NCI-H1092 treated with DMSO at 0.1 percent for 48 hours (cell line): ENCODE measurements around the gene TMEM59.
"Not testable (repeated sequence)": the region's sequence is repeated elsewhere in the genome, so short reads cannot be mapped to it uniquely, and the experiment has no call there.

Experiments
- DNase-seq: peaks from one replicate; lab custom pipeline; 2025; lab: John Stamatoyannopoulos, UW

TMEM59 gene, protein sequence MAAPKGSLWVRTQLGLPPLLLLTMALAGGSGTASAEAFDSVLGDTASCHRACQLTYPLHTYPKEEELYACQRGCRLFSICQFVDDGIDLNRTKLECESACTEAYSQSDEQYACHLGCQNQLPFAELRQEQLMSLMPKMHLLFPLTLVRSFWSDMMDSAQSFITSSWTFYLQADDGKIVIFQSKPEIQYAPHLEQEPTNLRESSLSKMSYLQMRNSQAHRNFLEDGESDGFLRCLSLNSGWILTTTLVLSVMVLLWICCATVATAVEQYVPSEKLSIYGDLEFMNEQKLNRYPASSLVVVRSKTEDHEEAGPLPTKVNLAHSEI

DNA sequence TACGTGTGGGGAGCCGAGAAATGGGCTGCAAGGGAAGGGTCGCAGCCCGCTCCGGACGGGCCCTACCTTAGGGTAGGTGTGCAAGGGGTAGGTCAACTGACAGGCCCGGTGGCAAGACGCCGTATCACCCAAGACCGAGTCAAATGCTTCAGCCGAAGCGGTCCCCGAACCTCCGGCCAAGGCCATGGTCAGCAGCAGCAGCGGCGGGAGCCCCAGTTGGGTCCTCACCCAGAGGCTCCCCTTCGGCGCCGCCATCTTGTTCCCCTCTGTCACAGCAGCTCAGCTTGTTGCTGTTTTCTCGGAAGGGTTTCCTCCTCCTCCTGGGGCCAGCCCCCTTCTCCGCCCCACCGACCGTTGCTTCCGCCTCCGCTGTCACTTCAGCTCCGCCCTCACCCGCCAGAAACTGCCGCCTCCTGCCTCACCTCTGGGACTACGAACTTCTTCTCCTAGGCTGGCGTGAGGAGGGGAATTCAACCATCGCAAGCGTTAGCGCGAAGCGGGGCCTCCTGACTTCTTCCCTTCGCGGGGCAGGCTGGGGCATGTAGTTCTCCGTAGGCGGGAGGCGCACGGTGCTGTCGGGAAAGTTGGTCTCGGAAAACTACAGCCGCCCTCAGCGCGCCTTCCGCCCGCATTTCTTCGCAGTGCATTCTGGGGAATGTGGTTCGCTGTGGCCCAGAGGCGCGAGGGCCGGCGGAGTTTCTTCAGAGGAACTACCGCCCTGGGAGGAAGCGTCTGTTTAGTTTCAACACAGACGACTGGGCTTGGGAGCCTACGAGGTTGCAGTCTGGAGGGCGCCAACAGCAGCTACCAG lies at the start of gene TMEM59, which contains the start of gene TCEANC2:
TMEM59 (minus strand) TSS at position 271 of the 811 bp plus-strand sequence; CDS start at position 255, 16 bp downstream.
TCEANC2 (plus strand) TSS at position 675 of the 811 bp plus-strand sequence. CDS start 815 bp downstream, outside the sequence.
- peak; percentile 96 for DNase-seq

DNA sequence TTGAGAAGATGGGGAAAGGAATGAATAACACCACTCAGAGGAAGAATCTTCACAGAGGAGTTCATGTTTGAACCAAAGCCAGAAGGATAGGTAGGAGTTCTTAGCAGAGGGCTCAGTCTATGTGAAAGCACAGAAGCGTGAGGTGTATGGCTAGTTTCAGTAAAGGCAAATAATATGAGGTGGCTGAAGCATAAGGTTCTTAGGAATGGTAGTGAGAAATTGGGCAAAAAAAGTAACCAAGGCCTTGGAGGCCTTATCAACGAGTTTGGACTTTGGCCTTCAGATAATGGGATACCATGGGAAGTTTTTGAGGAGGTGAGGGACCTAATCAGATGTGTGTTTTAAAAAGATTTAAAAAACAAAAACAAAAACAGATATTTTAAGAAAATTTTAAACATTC lies 47.5 kb upstream of the TMEM59 start:
- no peak for DNase-seq

DNA sequence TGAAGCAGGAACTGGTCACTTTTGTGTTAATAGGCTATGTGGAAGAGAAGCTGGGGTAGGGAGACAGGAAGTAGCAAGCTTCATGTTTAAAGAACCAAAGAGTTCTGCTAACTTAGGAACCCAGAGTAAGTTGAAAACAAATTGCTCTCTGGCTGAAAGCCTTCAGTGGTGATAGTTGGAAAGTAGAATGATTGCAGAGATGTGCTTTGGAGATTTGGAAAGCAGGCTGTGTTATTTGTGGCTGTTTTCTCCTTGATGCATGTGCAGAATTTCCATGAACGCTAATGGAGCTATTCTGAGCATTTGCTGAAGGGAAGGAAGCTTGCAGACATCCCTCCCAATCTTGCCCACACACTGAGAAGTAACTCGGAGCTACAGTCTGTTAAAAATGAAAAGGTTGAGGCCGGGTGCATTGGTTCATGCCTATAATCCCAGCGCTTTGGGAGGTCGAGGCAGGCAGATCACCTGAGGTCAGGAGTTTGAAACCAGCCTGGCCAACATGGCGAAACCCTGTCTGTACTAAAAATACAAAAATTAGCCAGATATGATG lies 46.1 kb upstream of the TMEM59 start:
- no peak for DNase-seq

DNA sequence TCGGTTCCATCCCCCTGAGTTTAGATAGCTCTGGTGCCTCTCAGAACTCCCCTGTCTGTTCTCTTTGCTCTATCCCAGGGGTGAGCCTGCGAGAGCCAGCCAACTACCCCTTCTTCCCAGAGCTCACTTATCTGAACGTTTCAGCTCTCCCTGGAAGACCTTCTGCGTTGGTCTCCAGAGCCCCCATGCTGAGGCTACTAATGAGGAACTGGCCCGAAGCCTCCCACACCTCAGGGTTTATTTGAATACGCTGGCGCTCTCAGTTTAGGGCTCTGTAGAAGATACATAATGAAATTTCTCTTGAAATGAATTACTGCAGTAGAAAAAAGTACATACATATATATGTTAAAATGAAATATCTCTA lies 43.9 kb upstream of the TMEM59 start:
- no peak for DNase-seq

DNA sequence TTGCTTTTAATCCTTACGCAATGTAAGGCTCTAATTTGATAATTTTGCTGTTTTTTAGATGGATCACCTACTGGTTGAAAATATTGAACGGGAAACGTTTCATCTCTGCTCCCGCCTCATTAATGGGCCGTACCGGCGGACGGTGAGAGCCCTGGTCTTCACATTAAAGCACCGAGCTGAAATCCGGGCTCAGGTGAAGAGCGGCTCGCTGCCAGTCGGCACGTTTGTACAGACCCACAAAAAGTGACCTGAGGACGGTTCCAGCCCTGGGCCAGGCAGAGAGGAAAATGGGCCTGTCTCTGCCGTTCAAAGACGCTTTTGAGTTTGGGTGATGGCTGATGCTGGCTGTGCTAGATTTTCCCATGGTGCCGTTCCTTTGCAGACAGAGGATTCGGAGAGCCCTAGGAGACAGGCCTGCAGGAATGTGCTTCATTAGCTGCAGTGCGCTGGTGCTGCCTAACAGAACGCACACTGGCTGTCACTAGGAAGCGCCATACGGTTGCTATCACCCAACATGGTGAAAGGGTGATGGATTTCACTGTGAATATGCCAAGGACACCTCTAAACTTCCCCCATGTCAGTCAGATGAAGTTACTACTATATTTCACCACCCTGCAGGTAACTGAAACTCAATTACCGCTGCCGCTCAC lies 43.3 kb upstream of the TMEM59 start:
- DNase-seq: no peak

DNA sequence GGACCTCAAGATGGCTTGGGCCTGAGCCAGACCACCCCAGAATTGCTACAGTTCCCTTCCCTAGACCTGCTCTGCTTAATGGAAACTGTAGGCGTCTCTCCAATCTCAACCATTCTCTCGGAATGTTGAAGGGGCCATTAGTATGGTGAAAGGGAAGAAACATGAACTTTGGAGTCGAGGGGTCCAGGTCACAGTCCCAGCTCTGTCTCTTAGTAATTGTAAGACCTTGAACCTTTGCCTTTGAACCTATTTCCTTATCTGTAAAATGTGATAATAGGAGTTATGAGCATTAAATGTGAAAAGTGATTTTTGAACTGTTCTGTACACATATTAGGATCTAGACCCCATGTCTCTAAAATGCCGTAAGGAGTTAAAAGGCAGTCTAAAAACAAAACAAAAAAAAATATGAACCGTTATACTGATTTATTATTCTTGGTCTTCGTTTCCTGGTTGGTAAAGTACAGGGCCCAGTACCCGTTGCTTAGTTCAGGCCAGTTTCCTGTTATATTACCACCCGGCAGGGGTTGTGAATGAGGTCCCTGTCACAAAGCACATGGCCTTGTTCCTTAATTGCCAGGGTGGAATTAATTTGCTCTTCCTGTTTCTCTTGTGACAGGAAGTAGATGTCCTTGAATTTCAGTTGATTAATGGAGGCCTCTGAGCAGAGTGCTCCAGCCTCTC lies 42.7 kb upstream of the TMEM59 start:
- no peak for DNase-seq

DNA sequence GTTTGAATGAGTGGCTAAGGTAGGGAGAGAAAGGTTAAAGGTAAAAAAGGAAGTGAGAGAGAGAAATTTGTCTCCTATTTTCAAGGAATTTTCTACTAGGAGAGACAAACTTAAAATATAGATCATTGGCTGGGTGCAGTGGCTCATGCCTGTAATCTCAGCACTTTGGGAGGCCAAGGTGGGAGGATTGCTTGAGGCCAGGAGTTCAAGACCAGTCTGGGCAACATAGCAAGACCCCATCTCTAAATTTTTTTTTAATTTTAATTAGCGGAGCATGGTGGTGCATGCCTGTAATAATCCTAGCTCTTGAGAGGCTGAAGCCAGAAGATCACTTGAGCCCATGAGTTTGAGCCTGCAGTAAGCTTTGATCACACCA lies 41.7 kb upstream of the TMEM59 start:
- DNase-seq: not testable (repeated sequence)

DNA sequence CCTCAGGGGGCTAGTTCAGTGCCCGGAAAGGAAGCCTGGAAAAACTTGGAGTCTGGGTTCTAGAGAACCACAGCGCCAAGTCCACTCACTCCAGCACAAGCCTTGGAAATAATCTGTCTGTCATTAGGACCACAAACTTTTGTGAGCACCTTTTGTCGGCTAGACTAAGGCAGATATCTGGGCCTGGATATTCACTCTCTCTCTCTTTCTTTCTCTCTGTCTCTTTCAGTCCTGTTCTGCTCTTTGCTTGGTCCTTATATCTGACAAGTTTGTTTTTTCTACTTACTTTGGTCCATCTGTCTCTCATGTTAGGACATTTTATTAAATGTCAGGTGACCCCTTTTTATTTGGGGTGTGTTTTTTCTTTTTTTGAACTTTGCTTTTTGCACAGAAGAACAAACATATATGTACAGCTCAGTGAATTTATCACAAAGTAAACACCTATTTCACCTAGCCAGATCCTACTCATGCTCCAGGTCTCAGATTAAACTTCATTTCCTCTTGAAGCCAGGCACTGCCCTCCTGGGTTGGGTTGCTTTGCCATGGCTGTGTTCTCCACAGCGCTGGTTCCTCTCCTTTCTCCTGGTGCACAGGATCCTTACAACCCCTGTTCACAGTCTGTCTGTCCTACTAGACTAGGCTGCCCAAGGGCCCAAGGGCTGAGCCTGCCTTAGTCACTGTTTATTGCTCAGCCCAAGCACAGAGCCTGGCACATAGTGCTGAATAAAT lies 41.2 kb upstream of the TMEM59 start:
- no peak for DNase-seq

DNA sequence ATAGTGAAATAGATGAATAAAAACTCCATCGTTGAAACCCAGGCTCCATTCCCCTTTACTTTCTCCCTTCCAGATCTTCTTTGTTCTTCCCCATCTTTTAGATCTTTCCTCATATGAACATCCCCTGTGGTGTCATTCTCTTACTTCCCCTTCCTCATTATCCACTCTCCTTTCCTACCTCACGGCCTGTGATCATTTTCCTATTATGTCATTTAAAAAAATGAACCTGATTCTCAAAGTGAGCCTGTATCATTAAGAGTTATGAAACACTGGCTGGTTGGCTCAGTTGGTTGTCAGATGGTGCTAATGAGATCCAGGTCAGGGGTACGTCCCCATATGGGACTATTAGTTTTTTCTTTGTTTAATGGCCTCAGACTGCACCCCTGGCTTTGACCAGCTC lies 38.7 kb upstream of the TMEM59 start:
- DNase-seq: no peak

DNA sequence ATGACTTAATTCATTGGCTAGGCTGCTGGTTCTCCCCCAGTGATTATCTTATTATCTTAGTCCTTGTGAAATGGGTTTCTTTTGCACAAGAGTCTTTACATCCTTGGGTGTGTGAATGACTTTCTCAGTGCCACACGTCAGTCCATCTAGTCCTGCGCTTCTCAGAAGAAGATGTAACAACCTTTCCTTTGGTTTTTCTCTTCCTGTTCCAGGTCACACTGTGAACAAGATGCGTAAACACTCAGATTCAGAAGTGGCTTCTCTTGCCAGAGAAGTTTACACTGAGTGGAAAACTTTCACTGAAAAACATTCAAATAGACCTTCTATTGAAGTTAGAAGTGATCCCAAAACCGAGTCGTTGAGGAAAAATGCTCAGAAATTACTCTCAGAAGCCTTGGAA lies 35.4 kb upstream of the TMEM59 start:
- DNase-seq: no peak

DNA sequence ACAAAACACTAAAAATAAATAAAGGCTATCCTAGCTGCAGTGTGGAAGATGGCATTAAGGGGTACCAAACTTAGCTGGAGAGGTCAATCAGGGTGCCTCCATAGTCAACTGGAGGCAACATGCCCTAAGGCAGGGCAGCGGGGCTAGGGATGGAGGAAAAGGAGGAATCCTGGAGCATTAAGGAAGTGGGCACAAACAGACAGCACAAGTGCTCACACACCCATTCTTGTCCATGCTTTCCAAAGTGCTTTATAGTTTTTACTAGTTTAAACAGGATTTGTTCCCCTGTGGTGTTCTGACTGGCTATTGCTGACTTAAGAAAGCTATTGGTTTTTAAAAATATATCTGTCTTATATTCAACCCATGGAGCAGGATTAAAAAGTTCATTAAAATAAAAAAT lies 33.8 kb upstream of the TMEM59 start:
- DNase-seq: no peak

DNA sequence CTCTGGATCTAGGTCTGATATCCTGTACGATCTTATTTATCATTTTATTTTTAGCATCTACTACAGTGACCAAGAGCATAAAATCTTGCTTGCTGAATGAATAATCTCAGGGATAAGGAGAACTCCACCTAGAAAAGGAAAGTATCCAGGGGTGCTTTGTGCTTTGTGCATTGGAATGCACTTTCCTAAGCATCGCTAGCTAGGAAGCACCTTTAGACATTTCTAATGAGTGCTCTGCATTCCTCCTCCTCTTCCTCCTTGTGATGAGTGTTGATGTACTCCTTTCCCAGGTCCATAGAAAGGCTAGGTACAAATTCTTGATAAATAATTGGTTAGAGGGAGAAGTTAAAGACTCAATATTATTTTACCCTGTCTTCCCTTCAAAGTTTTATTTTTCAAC lies 31.8 kb upstream of the TMEM59 start:
- no peak for DNase-seq

DNA sequence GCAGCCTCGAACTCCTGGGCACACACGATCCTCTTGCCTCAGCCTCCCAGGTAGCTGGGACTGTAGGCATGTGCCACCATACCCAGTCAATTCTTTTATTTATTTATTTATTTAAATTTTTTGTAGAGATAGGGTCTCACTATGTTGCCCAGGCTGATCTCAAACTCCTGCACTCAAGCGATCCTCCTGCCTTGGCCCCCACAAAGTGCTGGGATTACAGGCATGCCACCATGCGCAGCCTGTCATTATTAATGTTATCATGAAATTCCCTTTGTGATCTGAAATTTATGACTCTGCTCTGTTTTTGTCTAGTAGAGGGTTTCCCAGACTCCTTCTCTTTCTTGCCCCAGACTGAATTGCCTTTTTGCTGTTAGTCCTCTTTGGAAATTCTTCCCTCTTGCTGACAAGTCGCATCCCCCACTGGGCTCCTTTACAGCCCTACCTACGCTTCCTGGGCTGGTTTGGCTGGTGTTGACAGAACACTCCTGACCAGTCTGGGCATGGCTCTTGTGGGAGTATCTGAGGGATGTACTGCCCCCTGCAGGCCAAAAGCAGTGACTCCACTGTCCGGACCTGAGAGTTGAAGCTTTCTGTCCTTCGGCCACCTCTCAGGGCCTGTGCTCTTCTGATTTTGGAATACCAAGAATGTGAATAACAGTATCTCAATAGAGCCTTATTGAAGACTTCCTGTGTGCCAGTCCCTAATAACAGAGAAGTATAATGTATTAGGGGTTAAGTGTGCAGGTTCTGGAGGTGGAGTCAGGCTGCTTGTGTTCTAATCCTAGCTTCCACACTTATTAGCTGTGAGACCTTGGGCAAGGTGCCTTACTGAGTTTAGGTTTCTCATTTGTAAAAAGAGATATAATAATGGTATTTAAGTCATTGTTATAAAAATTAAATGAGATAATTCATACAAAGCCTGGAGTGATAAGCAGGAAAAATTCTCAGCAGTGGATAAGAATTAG lies 28.6 kb upstream of the TMEM59 start:
- peak; percentile 0 for DNase-seq

DNA sequence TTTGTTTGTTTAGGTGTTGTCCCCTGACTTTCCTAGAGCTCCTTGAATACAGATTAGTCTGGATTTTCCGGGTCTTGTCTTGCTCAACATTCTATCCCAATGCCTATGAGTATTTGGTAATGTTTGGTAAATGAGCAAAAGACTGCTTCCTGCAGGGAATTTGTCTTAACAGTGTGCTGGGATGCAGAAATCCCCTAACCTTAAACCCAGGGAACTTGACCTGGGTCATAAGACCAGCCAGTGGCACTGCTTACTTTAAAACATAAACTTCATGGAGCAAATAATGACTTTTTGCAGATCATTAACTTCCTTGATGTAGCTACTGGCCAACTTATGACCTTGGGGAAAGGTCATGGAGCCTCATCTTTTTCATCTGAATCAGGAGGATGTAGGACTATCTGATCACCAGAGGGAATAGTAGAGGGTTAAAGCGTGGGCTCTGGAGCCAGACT lies 27.6 kb upstream of the TMEM59 start:
- DNase-seq: no peak

DNA sequence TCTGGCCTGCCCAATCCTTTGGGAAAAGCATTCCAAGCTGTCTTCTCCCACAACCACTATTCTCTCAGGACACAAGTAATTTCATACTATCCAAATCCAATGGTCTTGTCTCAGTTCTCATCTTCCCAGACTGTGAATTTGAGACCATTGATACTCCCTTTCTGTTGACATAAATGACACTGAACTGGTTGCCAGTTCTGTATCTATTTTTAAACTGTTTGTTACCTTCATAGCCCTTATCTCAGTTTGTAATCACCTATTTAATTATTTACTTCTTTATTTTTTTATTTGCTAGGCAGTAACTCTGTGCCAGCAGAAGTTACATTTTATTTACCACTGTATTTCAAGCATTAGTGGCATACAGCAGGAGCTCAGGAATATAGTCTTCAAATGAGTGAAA lies 24.4 kb upstream of the TMEM59 start:
- no peak for DNase-seq

DNA sequence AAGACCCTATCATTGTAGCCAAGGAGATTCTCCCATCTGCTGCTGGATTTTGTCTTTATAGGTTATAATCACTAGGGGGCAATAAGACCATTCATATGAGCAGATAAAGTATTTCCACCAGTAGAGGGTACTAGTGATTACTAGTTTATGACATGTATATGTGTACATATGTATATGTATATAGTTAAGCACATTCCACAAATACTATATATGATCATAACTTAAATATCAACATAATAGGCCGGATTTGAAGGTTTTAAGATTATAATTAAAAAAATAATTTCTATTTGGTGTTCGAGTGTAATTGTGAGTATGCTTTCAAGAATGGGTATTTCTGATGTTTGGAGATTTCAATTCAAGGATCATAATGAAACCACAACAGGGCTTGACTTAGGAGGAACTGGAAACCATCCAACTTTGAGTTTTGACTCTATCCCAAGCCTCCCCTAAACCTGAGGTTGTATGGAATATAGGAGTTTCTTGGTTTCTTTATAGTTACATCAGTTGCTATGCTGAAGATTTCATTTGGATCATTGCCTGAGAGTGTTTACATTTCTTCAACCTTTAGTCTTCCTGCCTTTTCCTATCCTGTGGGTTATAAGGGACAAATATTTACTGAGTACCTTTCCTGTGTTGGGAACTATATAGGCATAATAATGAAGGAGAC lies 17.3 kb upstream of the TMEM59 start:
- peak; percentile 43 for DNase-seq

DNA sequence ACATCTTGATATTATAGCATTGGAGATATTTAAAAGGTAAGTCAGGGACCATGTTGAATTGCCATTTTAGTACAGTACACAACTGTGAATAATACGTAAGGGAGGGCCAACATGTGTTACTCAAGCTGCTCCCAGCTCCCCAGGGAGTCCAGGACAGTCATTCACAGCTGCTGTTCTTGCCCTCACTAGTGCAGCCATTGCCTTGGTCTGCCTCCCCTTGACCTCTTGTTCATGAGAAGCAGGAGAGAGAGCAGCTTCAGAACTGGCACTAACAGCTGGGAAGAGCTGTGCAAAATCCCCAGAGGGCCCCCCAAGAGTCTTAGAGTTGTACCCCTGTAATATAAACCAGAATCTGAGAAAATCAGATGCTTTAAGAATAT lies 16.8 kb upstream of the TMEM59 start:
- no peak for DNase-seq

DNA sequence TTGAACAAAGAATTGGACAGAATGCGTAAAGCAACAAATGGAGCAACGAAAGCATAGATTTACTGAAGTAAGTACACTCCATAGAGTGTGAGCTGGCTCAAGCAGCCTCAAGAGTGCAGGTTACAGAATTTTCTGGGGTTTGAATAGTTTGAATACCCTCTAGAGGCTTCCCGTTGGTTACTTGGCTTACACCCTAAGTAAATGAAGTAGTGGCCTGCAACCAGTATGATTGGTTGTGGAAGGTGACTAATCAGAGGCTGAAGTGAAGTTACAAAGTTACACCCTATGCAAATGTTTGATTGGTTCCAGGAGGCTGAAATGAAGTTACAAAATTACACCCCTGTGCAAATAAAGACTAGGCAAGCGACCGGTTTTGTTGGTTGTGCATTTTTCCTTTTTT lies 11.3 kb upstream of the TMEM59 start:
- DNase-seq: no peak

DNA sequence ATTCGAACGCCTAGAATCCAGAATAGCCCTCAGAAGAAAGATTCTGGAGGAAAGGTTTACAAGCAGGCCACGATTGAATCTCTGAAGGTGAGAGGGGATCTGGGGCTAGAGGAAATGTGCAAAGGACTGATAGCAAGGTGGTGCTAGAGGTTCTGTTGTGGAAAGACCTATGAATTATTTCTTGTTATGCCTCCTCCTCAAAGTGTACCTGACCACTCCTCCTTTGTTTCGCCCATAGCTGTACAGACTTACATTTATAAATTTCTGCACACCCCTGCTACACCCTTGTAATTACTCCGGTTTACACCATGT lies 1.4 kb upstream of the TMEM59 start:
- peak; percentile 3 for DNase-seq
